Mammary epithelial cell (primary cell): ENCODE data around the gene PKHD1.
"Not testable (repeated sequence)": the region's sequence is repeated elsewhere in the genome, so short reads cannot be mapped to it uniquely, and the experiment has no call there.

Experiments used
- EZH2 ChIP-seq: IDR thresholded peaks from 2 replicates; pipeline ENCODE4 v1.6.1; 2012; ENCODE audit warnings: low read length, inconsistent platforms, borderline replicate concordance
- TF ChIP-seq, protein P1 (sequence below), 2 donors: IDR thresholded peaks in 1 of 2; conservative IDR thresholded peaks in 1 of 2; 2 replicates each; pipeline ENCODE4 v1.5.1; 2011 to 2012; ENCODE audit warnings: inconsistent platforms in 2 of 2, low read length in 2 of 2, mild to moderate bottlenecking in 2 of 2, control low read depth in 1 of 2, low read depth in 1 of 2; ENCODE audit not compliant: insufficient read depth in 1 of 2; ENCODE audit errors: extremely low read depth in 1 of 2

- not testable (repeated sequence) for TF ChIP-seq EZH2
- TF ChIP-seq, protein P1, sequence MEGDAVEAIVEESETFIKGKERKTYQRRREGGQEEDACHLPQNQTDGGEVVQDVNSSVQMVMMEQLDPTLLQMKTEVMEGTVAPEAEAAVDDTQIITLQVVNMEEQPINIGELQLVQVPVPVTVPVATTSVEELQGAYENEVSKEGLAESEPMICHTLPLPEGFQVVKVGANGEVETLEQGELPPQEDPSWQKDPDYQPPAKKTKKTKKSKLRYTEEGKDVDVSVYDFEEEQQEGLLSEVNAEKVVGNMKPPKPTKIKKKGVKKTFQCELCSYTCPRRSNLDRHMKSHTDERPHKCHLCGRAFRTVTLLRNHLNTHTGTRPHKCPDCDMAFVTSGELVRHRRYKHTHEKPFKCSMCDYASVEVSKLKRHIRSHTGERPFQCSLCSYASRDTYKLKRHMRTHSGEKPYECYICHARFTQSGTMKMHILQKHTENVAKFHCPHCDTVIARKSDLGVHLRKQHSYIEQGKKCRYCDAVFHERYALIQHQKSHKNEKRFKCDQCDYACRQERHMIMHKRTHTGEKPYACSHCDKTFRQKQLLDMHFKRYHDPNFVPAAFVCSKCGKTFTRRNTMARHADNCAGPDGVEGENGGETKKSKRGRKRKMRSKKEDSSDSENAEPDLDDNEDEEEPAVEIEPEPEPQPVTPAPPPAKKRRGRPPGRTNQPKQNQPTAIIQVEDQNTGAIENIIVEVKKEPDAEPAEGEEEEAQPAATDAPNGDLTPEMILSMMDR (conservative IDR thresholded peaks at IDR 0.05 in 1 of 2, IDR thresholded peaks at IDR 0.05 in 1 of 2; ENCODE audit: extremely low read depth in 1 of 2, insufficient read depth in 1 of 2, low read depth in 1 of 2, low read length in 2 of 2), result not testable (repeated sequence)
Measured at GRCh38 chr6:51939695-51940094, 147.7 kb downstream of the PKHD1 start.
